Endodermal cell (in vitro differentiated cells): Measurements from ENCODE around the gene MTUS2. TPM values are rescaled to one million over a fixed set of nuclear protein-coding genes. Genes with fewer than 3 reads are reported as not detected.

Experiments
- DNase-seq: peaks from one replicate; pipeline ENCODE4 v3.0.0-alpha.2; 2017
- H3K27ac ChIP-seq: 2 replicates; pipeline ENCODE4 v1.5.1; 2013; ENCODE audit warnings: mild to moderate bottlenecking, low read depth, low read length, moderate library complexity
- H3K27me3 ChIP-seq: 2 replicates; pipeline ENCODE4 v1.6.1; 2013; ENCODE audit warnings: mild to moderate bottlenecking, low read length, moderate library complexity; ENCODE audit not compliant: insufficient read depth, control insufficient read depth, poor library complexity, severe bottlenecking
- H3K36me3 ChIP-seq: 2 replicates; pipeline ENCODE4 v1.7.0; 2013; ENCODE audit warnings: mild to moderate bottlenecking, low read length, moderate library complexity; ENCODE audit not compliant: control insufficient read depth, insufficient read depth
- H3K4me1 ChIP-seq: one replicate; pipeline ENCODE4 v1.7.0; 2013; ENCODE audit warnings: low read length; ENCODE audit not compliant: control insufficient read depth, insufficient read depth
- H3K4me3 ChIP-seq: 2 replicates; pipeline ENCODE4 v1.5.1; 2013; ENCODE audit warnings: mild to moderate bottlenecking, low read length, moderate library complexity
- H3K9ac ChIP-seq: 2 replicates; pipeline ENCODE4 v1.6.1; 2013; ENCODE audit warnings: mild to moderate bottlenecking, low read length, moderate library complexity; ENCODE audit not compliant: poor library complexity, severe bottlenecking; ENCODE audit errors: extremely low read depth
- H3K9me3 ChIP-seq: 2 replicates; pipeline ENCODE4 v1.6.1; 2013; ENCODE audit warnings: mild to moderate bottlenecking, low read length, moderate library complexity; ENCODE audit not compliant: control insufficient read depth
- H3K27ac Mint-ChIP-seq: 2 replicates; pipeline ENCODE4 v1.8.0; 2020; ENCODE audit warnings: mixed read lengths
- H3K27me3 Mint-ChIP-seq: 2 replicates; pipeline ENCODE4 v1.8.0; 2021; ENCODE audit warnings: mild to moderate bottlenecking, mixed read lengths; ENCODE audit not compliant: insufficient read depth
- H3K36me3 Mint-ChIP-seq: 2 replicates; pipeline ENCODE4 v1.8.0; 2020; ENCODE audit warnings: low read depth, mixed read lengths
- H3K4me1 Mint-ChIP-seq: 2 replicates; pipeline ENCODE4 v1.8.0; 2020; ENCODE audit warnings: mixed read lengths
- H3K4me3 Mint-ChIP-seq: 2 replicates; pipeline ENCODE4 v1.8.0; 2020; ENCODE audit warnings: mild to moderate bottlenecking, moderate library complexity, mixed read lengths
- H3K9me3 Mint-ChIP-seq: 2 replicates; pipeline ENCODE4 v1.8.0; 2020; ENCODE audit warnings: mild to moderate bottlenecking, mixed read lengths
- CTCF ChIP-seq: fragments of 200-600 bp; sonication (generic); conservative IDR thresholded peaks from 2 replicates; pipeline ENCODE4 v1.5.0; 2021; ENCODE audit warnings: antibody characterized with exemption, mild to moderate bottlenecking
- WGBS, 2 experiments: methylation state at CpG; one replicate each; pipeline versions ENCODE4 v1.1.5 to v1.1.7; 2013; ENCODE audit warnings: missing lambda C conversion rate in 2 of 2, mixed read lengths in 1 of 2; ENCODE audit not compliant: insufficient coverage in 1 of 2, insufficient read length in 1 of 2; 5-methylcytosine and 5-hydroxymethylcytosine counted together
- total RNA-seq, 2 donors: library from RNA; stranded (reverse); fragmentation: NEBNext Ultra II Directional in 1 of 2; extraction: Animal tissue kit (Norgen Biotek cat#: 25700) in 1 of 2; gene quantifications; 2 replicates in 1 of 2; 3 replicates in 1 of 2; pipeline ENCODE4 v1.2.1, GENCODE V29; 2021

The MTUS2 gene
- total RNA-seq, 2 donors from 2014 or later, result 1.2 to 1.3 TPM

GRCh38 chr13:29524176-29524575 lies 704.0 kb downstream of the MTUS2 start:
- H3K4me1 Mint-ChIP-seq, result no peaks in the 10 kb centered on the region
- WGBS, 2 experiments, result 94 to 99% methylated on average over 10 to 17 of the region's 17 CpGs
- no peak overlapping the region for H3K9ac ChIP-seq
- no peak overlapping the region for H3K4me3 ChIP-seq
- TF ChIP-seq CTCF, result no peak
- no peaks in the 10 kb centered on the region for H3K9me3 Mint-ChIP-seq
- no peak overlapping the region for H3K27ac Mint-ChIP-seq
- no peak overlapping the region for H3K27ac ChIP-seq
- H3K27me3 ChIP-seq, result no peaks in the 10 kb centered on the region
- H3K36me3 ChIP-seq, result peaks cover 50% of the 10 kb centered on the region
- no peak for DNase-seq
- H3K4me3 Mint-ChIP-seq, result no peak overlapping the region
- H3K9me3 ChIP-seq, result no peaks in the 10 kb centered on the region
- H3K36me3 Mint-ChIP-seq, result peaks cover 39% of the 10 kb centered on the region
- no peaks in the 10 kb centered on the region for H3K27me3 Mint-ChIP-seq
- H3K4me1 ChIP-seq, result no peaks in the 10 kb centered on the region

GRCh38 chr13:29524641-29525040 lies 704.5 kb downstream of the MTUS2 start:
- H3K27ac Mint-ChIP-seq, result no peak overlapping the region
- no peaks in the 10 kb centered on the region for H3K9me3 Mint-ChIP-seq
- Histone ChIP-seq H3K9ac (no peak overlapping the region), H3K4me1 (no peaks in the 10 kb centered on the region), H3K4me3 (no peak overlapping the region), H3K36me3 (peaks cover 50% of the 10 kb centered on the region), H3K27me3 (no peaks in the 10 kb centered on the region), H3K9me3 (no peaks in the 10 kb centered on the region), H3K27ac (no peak overlapping the region)
- H3K4me3 Mint-ChIP-seq, result no peak overlapping the region
- no peak for DNase-seq
- TF ChIP-seq CTCF, result no peak
- 92 to 94% methylated on average over 7 to 9 of the region's 9 CpGs for WGBS, 2 experiments
- H3K36me3 Mint-ChIP-seq, result peaks cover 43% of the 10 kb centered on the region
- no peaks in the 10 kb centered on the region for H3K27me3 Mint-ChIP-seq
- peaks cover 4% of the 10 kb centered on the region for H3K4me1 Mint-ChIP-seq

DNA sequence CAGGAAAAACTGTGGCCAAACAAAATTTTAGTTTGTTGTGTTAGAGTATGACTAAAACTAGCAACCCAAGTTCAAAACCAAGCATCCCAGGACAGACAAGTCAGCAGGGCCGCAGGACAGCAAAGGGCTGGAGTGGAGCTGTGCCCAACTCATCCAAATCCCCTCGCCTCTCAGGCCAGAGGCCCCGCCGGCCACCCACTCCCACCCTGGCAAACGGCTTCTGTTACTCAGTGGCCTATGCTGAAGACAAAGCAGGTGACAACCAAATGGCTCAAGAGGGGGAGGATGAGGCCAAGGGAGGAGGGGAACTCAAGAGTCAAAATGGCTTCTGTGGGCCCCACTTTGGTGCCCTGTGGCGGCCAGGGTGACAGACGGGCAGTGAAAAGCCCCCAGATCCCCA lies 705.6 kb downstream of the MTUS2 start:
- H3K27me3 ChIP-seq, result no peaks in the 10 kb centered on the region
- H3K9ac ChIP-seq, result no peak overlapping the region
- H3K9me3 ChIP-seq, result no peaks in the 10 kb centered on the region
- Mint-ChIP-seq H3K9me3 (no peaks in the 10 kb centered on the region), H3K27ac (no peak overlapping the region), H3K4me3 (no peak overlapping the region), H3K27me3 (no peaks in the 10 kb centered on the region), H3K36me3 (peaks cover 46% of the 10 kb centered on the region), H3K4me1 (peaks cover 8% of the 10 kb centered on the region)
- H3K4me1 ChIP-seq, result no peaks in the 10 kb centered on the region
- peaks cover 42% of the 10 kb centered on the region for H3K36me3 ChIP-seq
- 96 to 100% methylated on average over 1 to 7 of the region's 7 CpGs for WGBS, 2 experiments
- DNase-seq, result no peak
- no peak for TF ChIP-seq CTCF
- H3K27ac ChIP-seq, result no peak overlapping the region
- no peak overlapping the region for H3K4me3 ChIP-seq
